ENCODE measurements around the gene LRRC61.

DNA sequence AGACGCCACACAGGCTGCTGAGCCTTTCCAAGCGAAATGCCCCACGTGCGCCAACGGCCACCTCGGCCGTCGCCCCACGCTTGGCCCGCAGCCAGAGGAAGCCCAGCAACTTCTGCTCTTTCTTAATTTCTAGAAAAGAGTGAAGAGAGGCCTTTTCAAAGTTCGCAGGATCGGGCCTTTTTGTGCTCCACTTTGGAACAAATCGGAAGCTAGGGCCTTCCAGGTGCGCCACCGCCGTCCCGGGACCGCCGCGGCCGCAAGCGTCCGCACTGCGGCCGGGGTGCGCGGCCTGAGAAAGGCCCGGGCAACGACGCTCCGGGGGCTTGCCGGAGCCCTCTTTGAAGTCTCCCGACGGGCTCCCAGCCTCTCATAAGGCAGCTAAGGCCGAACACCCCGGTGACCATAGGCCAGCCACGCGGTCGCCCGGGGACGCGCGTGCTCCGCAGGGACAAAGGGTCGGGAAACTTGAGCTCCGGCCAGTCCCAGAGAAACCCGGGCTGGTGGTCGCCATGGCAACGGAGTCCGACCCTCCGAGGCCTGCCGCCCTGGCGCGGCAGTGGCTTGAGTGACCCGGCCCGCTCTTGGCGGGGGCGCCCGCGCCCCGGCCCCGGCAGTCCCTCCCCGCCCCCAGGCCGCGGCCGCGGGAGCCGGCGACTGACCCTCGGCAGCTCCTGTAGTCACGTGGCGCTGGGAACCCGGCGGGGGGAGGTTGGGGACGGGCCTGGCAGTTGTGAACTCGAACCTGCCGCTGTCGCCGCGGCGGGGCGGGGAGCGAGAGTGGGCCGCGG, 45.1 kb downstream of the LRRC61 start, which contains the start of gene REPIN1:
- TF ChIP-seq, protein P1, sequence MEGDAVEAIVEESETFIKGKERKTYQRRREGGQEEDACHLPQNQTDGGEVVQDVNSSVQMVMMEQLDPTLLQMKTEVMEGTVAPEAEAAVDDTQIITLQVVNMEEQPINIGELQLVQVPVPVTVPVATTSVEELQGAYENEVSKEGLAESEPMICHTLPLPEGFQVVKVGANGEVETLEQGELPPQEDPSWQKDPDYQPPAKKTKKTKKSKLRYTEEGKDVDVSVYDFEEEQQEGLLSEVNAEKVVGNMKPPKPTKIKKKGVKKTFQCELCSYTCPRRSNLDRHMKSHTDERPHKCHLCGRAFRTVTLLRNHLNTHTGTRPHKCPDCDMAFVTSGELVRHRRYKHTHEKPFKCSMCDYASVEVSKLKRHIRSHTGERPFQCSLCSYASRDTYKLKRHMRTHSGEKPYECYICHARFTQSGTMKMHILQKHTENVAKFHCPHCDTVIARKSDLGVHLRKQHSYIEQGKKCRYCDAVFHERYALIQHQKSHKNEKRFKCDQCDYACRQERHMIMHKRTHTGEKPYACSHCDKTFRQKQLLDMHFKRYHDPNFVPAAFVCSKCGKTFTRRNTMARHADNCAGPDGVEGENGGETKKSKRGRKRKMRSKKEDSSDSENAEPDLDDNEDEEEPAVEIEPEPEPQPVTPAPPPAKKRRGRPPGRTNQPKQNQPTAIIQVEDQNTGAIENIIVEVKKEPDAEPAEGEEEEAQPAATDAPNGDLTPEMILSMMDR (IDR thresholded peaks at IDR 0.05): no peak
- no peak for TF ChIP-seq POLR2A (IDR thresholded peaks at IDR 0.05)
